Mesodermal cell (in vitro differentiated cells): Measurements from ENCODE around the gene GBF1.
A peak's percentile ranks its signal among the peaks of the same experiment; 100 is the strongest.

ENCODE experiments used
- H3K27ac ChIP-seq: 2 replicates; pipeline ENCODE4 v1.7.0; 2013; ENCODE audit warnings: mild to moderate bottlenecking, low read depth, low read length, moderate library complexity; ENCODE audit not compliant: severe bottlenecking
- H3K36me3 ChIP-seq: 2 replicates; pipeline ENCODE4 v1.7.1; 2013; ENCODE audit warnings: mild to moderate bottlenecking, low read length, moderate library complexity; ENCODE audit not compliant: control insufficient read depth, insufficient read depth
- H3K4me1 ChIP-seq: one replicate; pipeline ENCODE4 v1.7.1; 2013; ENCODE audit warnings: mild to moderate bottlenecking, low read length; ENCODE audit not compliant: insufficient read depth, control insufficient read depth, poor library complexity, severe bottlenecking
- H3K4me3 ChIP-seq: 2 replicates; pipeline ENCODE4 v1.7.0; 2013; ENCODE audit warnings: low read length, control low read depth, mild to moderate bottlenecking; ENCODE audit not compliant: insufficient read depth, poor library complexity, severe bottlenecking; ENCODE audit errors: extremely low read depth
- H3K9me3 ChIP-seq: 2 replicates; pipeline ENCODE4 v1.7.1; 2013; ENCODE audit warnings: mild to moderate bottlenecking, low read length, moderate library complexity; ENCODE audit not compliant: control insufficient read depth
- WGBS, 2 experiments: methylation state at CpG; one replicate each; pipeline ENCODE4 v1.1.5; 2013; ENCODE audit warnings: missing lambda C conversion rate in 2 of 2; ENCODE audit not compliant: insufficient coverage in 2 of 2; 5-methylcytosine and 5-hydroxymethylcytosine counted together

The GBF1 gene

DNA sequence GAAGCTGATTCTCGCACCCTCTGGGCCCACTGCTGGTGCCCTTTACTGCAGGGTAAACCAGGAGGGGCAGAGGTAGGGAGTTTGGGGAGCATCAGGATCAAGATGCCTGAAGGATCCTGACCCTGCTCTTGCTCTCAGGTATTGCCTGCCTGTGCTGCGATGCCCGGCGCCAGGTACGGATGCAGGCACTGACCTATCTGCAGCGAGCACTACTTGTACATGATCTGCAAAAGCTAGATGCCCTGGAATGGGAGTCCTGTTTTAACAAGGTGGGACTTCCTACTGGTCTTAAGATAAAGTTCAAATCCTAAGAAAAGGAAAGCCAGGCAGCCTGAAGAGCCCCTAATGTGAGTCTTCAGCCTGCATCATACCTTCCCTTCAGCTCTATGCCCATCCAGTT, 134.1 kb downstream of the GBF1 start:
- H3K36me3 ChIP-seq, result peaks cover 75% of the 10 kb centered on the region
- 99% methylated on average over 6 of the region's 6 CpGs for WGBS, 2 experiments
- H3K4me3 ChIP-seq, result no peak overlapping the region
- no peaks in the 10 kb centered on the region for H3K4me1 ChIP-seq
- no peak overlapping the region for H3K27ac ChIP-seq
- H3K9me3 ChIP-seq, result no peaks in the 10 kb centered on the region

DNA sequence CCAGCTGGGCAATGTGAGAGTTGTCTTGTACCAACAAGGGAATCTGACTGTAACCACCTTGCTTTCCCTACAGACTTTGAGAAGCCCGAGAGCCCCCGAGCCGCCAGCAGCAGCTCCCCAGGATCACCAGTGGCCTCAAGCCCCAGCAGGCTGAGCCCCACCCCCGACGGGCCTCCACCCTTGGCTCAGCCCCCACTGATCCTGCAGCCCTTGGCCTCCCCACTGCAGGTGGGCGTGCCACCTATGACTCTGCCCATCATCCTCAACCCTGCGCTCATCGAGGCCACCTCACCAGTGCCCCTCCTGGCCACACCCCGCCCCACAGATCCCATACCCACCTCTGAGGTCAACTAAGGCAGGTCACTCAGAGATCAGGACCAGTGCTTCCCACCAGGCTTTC, 136.7 kb downstream of the GBF1 start:
- Histone ChIP-seq H3K36me3 (peaks cover 53% of the 10 kb centered on the region), H3K4me1 (no peaks in the 10 kb centered on the region), H3K9me3 (no peaks in the 10 kb centered on the region), H3K27ac (no peak overlapping the region), H3K4me3 (no peak overlapping the region)
- WGBS, 2 experiments, result 95 to 99% methylated on average over 8 of the region's 9 CpGs

DNA sequence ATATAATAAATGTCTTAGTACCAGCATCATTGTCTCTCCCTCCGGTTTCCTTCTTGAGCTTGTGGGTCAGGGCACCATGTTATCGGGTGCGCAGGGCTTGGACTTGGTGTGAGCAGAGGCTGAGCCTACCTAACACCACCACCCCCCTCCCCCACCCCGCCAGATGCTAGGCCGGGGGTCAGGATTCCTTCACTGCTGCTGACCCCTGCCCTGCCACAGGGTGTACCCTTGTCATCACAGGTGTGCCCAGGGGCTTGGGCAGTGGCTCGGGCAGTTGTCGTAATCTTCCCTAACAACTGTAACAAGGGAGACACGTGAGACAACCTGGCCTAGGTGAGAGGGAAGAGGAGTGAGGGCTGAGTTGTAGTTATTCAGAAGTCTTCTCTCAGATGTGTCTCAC, 137.5 kb downstream of the GBF1 start:
- WGBS, 2 experiments, result 100% methylated on average over 5 of the region's 8 CpGs
- Histone ChIP-seq H3K4me3 (no peak overlapping the region), H3K36me3 (peaks cover 49% of the 10 kb centered on the region)

DNA sequence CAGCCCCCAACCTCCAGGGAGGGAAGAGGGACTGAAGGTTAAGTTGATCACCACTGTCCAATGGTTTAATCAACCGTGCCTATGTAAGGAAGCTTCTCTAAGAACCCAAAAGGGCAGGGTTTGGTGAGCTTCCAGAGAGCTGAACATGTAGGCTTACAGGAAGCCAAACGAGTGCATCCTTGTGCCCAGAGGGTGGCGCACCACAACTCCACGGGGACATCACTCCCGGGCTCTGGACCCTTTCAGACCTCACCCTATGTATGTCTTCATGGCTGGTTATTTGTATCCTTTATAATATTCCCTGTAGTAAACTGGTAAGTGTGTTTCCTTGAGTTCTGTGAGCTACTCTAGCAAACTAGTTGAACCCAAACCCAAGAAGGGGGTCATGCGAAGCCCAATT, 138.7 kb downstream of the GBF1 start:
- Histone ChIP-seq H3K27ac (no peak overlapping the region), H3K4me3 (no peak overlapping the region), H3K9me3 (no peaks in the 10 kb centered on the region), H3K4me1 (no peaks in the 10 kb centered on the region), H3K36me3 (peaks cover 37% of the 10 kb centered on the region)
- 61 to 76% methylated on average over 3 to 4 of the region's 6 CpGs for WGBS, 2 experiments

More for the DNA sequence above, 137.5 kb downstream of the GBF1 start:
- no peaks in the 10 kb centered on the region for H3K9me3 ChIP-seq
- H3K27ac ChIP-seq, result no peak overlapping the region
- H3K4me1 ChIP-seq, result no peaks in the 10 kb centered on the region

DNA sequence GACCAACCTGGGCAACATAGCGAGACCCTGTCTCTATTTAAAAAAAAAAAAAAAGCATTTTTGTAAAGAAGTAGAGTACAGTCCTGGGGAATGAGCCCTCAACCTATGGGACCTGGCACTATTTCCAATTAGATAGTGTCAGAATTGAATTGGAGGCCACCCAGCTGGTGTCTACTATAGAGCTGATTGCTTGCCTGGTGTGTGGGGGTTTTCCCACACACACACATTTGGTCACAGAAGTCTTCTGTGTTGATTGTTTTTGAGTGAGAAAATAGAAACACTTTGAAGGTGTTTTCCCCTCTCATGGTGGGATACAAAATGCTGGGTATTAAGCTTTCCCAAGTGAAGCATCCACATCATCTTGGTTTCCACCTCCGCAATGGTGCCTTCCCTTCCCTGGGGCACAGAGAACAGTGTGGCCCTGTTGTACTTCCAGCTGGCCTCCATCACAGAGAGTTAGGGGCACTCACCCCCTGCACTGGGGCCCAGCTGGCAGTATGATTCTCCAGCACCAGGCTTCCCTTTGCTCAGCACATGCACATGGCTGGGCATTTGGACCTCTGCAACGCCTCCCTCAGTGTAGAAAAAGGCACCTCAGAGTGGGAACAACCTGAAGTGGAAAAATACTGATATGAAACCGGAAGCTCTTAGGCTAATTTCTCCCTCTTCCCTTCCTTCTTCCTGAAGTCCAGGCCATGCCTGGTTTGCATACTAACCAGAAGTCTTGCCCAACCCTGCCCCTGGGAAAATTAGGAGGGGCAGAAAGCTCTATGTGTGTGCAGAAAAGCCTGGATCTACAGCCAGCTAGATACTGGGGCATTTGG, 139.5 kb downstream of the GBF1 start:
- Histone ChIP-seq H3K4me1 (no peaks in the 10 kb centered on the region), H3K36me3 (peaks cover 29% of the 10 kb centered on the region), H3K4me3 (no peak overlapping the region), H3K27ac (no peak overlapping the region), H3K9me3 (no peaks in the 10 kb centered on the region)
- 79 to 92% methylated on average over 2 to 4 of the region's 4 CpGs for WGBS, 2 experiments

DNA sequence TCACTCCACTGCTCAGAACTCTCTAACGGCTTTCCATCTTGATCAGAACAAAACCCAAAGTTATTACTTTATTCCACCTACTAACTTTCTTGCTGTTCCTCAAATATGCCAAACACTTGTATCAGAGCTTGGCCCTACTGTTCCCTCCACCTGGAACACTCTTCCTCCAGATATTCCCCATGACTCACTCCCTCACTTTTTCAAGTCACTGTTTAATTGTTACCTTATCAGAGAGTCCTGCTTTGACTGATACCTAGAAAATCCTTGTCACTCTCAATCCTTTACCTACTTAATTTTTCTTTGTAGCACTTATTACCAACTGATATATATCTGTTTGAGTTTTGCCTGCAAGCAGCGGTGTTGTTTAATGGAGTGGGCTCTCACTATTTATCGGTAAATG, 144.6 kb downstream of the GBF1 start:
- Histone ChIP-seq H3K36me3 (no peaks in the 10 kb centered on the region), H3K4me1 (peaks cover 3% of the 10 kb centered on the region), H3K9me3 (no peaks in the 10 kb centered on the region), H3K4me3 (no peak overlapping the region), H3K27ac (no peak overlapping the region)
- WGBS, 2 experiments, result 96 to 100% methylated on average over 1 to 3 of the region's 3 CpGs

DNA sequence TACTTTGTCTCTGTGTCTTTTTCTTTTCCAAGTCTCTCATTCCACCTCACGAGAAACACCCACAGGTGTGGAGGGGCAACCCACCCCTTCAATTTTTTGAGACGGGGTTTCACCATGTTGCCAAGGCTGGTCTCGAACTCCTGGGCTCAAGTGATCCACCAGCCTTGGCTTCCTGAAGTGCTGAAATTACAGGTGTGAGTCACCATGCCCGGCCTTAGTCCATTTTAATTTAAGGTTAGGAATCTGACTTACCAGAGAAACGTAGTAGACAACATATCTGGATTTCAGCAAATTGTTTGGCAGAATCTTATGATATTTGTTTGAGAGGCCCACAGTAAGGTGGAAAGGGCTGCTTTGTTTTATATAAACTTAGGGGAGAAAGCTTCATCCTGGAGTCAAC, 147.0 kb downstream of the GBF1 start:
- Histone ChIP-seq H3K4me3 (no peak overlapping the region), H3K9me3 (no peaks in the 10 kb centered on the region), H3K36me3 (no peaks in the 10 kb centered on the region), H3K4me1 (peaks cover 11% of the 10 kb centered on the region), H3K27ac (no peak overlapping the region)
- WGBS, 2 experiments, result 78 to 79% methylated on average over 4 to 5 of the region's 5 CpGs

DNA sequence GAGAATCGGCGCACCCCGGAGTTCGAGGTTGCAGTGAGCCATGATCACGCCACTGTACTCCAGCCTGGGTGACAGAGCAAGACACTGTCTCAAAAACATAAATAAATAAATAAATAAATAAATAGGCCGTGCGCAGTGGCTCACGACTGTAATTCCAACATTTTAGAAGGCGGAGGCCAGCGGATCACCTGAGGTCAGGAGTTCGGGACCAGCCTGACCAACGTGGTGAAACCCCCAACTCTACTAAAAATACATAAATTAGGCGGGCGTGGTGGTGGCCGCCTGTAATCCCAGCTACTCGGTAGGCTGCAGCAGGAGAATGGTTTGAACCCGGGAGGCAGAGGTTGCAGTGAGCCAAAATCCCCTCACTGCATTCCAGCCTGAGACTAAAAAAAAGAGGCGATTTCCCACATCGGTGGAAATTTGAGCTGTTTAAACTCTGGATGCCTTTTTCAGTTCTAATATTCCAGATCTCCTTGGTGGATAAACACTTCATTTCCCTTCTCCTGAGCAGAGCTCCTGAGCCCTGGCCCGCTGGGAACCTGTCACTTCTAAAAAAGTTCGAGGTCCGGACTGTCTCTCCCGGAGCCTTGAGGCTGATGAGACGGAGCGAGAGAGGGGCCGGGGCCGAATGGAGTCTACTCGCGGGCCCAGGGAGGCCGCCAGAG, 148.2 kb downstream of the GBF1 start:
- peaks cover 10% of the 10 kb centered on the region for H3K36me3 ChIP-seq
- H3K27ac ChIP-seq, result peak overlapping the region; percentile 73
- H3K9me3 ChIP-seq, result no peaks in the 10 kb centered on the region
- H3K4me1 ChIP-seq, result peaks cover 11% of the 10 kb centered on the region
- WGBS, 2 experiments, result 32 to 37% methylated on average over 17 to 25 of the region's 30 CpGs
- peak overlapping the region; percentile 71 for H3K4me3 ChIP-seq

DNA sequence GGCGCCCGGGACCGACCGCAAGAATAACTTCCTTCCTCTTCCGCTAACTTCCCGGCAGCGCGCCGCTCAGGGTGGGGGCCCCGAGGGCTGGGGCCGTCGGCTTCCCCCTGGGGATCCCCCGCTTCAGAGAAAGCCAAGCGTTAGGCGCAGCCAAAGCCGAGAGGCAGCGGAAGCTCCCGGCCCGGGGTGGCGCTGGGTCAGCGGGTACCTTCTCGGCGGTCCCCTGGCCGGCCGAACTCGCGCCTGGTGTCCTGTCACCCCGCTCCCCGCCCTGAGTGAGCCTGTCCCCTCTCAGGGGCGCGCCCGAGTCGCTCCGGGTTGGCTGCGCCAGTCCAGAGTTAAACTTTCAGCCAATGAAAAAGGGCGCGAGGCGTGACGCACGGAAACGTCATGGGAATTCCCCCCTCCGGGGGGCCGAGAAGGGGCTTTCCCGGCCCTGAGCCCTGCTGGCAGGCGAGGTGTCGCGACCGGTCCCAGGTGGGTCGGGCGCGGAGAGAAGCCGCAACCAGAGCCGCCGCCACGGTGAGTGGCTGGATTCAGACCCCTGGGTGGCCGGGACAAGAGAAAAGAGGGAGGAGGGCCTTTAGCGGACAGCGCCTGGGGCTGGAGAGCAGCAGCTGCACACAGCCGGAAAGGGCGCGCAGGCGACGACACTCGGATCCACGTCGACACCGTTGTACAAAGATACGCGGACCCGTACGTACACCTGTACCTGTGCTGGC, 148.9 kb downstream of the GBF1 start:
- peaks cover 11% of the 10 kb centered on the region for H3K4me1 ChIP-seq
- WGBS, 2 experiments, result 0 to 1% methylated on average over 59 to 61 of the region's 71 CpGs
- peak overlapping the region; percentile 73 for H3K27ac ChIP-seq

DNA sequence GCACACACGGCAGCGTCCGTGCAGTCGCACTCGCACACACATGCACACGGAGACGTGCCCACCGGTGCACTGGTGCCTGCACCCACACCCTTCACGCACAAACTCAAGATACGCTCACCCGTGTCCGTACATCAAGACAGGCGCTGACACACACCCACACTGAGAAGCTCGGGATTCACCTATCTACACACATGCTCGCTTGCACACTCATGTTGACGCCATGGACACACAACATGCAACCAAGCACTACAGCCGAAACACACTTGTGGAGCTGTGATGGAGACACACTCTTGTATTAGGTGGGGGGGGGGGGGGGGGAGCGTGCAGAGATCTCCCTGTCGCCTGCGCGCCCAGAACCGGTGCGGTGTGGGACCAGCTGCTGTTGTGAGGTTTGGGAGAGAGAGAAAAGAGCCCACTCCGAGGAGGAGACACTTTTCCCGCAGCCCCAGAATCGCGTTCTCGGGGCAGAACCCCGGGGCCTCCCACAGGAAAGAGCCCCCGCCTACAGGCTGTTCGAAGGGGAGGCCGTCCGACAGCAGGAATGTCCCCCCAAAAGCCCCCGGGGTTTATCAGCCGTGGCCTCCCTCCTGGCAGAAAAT, 149.6 kb downstream of the GBF1 start:
- peaks cover 11% of the 10 kb centered on the region for H3K4me1 ChIP-seq
- no peaks in the 10 kb centered on the region for H3K9me3 ChIP-seq
- H3K27ac ChIP-seq, result peak overlapping the region; percentile 73
- peak overlapping the region; percentile 71 for H3K4me3 ChIP-seq
- H3K36me3 ChIP-seq, result peaks cover 13% of the 10 kb centered on the region
- WGBS, 2 experiments, result 0 to 1% methylated on average over 17 to 24 of the region's 35 CpGs

More for the DNA sequence above, 148.9 kb downstream of the GBF1 start:
- Histone ChIP-seq H3K9me3 (no peaks in the 10 kb centered on the region), H3K36me3 (peaks cover 13% of the 10 kb centered on the region), H3K4me3 (peak overlapping the region; percentile 71)
